HG03521 (cell line): ENCODE measurements around the gene ELOVL4.

Experiments
- ATAC-seq: cut with Tn5 transposase; IDR thresholded peaks from one replicate; pipeline ENCODE4 v1.9.1; 2021; ENCODE audit warnings: mild to moderate bottlenecking, moderate library complexity; ENCODE audit not compliant: unreplicated experiment

Gene ELOVL4

GRCh38 chr6:79913369-79913768 lies 34.0 kb downstream of the ELOVL4 start:
- ATAC-seq = no peak

DNA sequence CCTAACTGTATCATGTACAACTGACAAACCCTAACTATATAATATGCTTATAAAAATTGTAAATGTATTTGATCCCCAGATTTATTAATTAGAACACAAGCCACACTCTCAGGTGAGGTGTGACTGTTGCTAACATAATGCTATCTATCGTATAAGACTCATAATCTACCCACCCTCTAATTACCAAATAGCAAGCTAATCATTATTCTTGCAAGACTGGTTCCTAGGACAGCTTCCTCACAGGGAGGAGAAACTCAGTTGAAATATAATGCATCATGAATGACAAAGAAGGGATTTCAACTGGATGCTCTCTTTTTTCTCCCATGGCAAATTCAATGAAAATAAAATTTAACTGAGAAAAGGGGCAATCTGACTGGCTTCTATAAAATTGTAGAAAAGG lies 35.4 kb downstream of the ELOVL4 start:
- ATAC-seq = no peak

GRCh38 chr6:79909517-79909916 lies 37.8 kb downstream of the ELOVL4 start:
- ATAC-seq = no peak

DNA sequence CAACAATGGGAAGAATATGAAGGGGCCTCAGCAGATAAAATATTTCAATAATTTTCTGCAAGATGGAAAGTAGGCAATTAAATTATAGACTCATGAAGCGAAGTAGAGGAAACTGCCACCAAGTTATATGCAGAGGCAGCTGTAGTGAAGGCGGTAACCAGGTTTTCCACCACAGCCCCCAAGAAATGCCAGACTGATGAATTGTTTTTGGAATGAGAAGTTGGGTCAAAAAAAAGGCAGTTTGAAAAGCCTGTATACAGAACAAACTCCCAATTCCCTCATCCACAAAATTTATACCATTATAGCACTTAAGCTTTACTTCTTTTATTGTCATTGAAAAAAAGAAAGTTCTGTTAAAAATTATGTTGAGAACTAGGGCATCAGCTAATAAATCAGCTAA lies 45.3 kb downstream of the ELOVL4 start:
- no peak for ATAC-seq

DNA sequence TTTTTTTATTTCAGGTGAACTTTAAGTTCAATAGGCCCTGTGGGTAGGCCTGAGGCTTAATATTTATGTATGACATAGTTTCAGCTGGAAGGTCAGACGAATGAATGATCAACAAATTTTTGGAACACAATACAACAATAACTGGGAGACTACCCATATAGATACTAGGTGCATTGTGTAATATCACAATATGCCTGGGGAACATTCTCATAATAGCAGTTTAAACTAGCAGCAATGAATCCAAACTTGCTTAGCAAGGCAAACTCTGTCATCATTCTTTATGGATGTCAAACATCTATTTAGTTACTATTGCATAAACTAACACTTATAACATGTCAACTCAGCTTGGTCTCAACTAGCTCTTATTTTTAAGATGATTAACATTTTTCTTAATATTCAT lies 49.3 kb downstream of the ELOVL4 start:
- no peak for ATAC-seq

DNA sequence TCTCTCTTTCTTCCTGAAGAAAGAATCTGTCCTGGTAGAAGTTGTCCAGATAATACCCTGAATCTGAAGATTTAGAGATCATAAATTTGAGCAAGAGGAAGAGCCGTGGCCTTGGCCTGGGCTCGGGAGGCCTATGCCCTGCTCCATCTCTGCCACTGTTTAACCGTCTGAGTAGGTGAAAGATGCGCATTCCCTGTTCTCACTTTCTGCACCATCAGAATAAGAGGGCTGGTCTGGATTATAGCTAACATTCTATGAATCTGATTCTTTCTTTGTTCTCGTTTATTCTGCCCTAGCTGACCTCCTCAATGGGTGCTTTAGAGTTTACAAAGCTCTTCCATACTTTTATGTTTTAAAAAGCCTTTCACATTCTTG lies 51.3 kb downstream of the ELOVL4 start:
- no peak for ATAC-seq

- ATAC-seq = no peak
Measured at GRCh38 chr6:79895382-79896074, 51.8 kb downstream of the ELOVL4 start.

GRCh38 chr6:79894939-79895338 lies 52.4 kb downstream of the ELOVL4 start:
- no peak for ATAC-seq

DNA sequence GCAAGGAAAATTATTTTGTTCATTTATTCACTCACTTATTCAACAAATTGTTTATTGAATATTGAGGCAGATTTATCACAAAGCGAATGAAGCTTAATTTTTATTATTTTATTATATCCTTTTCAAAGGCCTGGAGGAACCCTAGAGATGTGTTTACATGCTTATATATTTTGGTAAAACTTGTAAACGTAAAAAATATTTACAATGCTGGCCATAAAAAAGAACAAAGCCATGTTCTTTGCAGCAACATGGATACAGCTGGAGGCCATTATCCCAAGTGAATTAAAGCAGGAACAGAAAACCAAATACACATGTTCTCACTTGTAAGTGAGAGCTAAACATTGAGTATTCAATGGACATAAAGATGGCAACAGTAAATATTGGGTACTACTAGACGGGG lies 58.8 kb downstream of the ELOVL4 start:
- ATAC-seq = no peak

GRCh38 chr6:79878142-79878748 lies 69.1 kb downstream of the ELOVL4 start:
- no peak for ATAC-seq

GRCh38 chr6:79874531-79875134 lies 72.7 kb downstream of the ELOVL4 start:
- ATAC-seq = no peak

DNA sequence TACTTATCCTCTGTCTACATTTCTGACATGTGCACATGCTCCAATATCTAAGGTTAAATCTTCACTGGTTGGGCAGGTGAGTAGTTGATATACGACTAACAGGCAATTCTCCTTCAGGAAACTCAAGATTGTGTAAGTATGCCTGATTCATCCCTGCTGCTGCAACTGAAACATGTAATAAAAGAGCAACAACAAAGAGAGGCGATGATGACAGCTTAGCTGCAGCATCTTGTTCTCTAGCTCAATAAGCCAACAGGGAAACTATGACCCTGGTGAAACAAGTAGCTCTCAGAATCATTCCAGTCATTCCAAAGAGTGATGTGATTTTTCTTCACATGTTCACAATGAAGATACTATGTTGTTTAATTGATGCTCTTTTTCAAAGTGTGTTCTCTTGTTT lies 74.4 kb downstream of the ELOVL4 start:
- no peak for ATAC-seq

GRCh38 chr6:79872303-79872702 lies 75.0 kb downstream of the ELOVL4 start:
- ATAC-seq = no peak

GRCh38 chr6:79869600-79870084 lies 77.7 kb downstream of the ELOVL4 start:
- peak; percentile 100 for ATAC-seq

DNA sequence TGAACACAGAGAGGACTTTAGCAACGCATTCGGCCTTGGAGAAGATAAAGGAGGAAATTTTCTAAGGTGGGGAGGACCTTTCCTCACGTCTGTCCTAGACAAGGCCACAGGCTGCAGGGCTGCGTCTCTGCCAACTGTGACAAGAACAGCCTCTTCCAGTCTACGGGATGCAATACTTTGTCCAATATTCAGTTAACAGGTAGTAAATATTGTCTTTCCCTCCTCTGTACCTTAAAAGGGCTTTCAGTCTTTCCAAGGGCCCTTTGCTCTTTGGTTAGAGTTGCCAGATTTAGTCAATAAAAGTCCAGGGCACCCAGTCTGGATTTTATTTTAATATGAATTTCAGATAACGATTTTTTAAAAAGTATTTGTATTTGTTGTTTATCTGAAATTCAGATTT lies 78.2 kb downstream of the ELOVL4 start:
- ATAC-seq = no peak

- ATAC-seq = no peak
Measured at GRCh38 chr6:79868098-79868722, 79.1 kb downstream of the ELOVL4 start.
